LNCAP (cell line): ENCODE data around the gene STX19.

ENCODE experiments used
- CTCF ChIP-seq: fragments of 450-650 bp; IDR thresholded peaks from 2 replicates; pipeline ENCODE4 v1.5.1; 2017; ENCODE audit warnings: mild to moderate bottlenecking

Gene STX19

GRCh38 chr3:93983408-93983807 lies 45.0 kb downstream of the STX19 start:
- TF ChIP-seq CTCF: no peak

DNA sequence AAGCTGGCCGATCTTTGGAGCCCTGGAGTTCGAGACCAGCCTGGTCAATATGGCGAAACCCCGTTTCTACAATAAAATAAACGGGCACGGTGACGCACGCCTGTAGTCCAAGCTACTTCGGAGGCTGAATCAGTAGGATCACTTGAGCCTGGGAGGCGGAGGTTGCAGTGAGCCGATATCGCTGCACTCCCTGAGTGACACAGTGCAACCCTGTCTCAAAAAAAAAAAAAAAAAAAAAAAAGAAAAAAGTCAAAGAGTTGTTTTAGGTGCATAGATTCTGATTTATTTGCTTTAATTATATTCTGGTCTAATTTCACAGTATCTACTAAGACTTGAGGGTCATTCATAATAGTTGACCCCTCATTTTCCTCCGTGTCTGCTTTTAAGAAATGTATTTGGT lies 46.7 kb downstream of the STX19 start:
- no peak for TF ChIP-seq CTCF

GRCh38 chr3:93979850-93980676 lies 48.3 kb downstream of the STX19 start, which contains the start of gene ARL13B:
Gene ARL13B (plus strand): TSS chr3:93980155. CDS start chr3:93980424, 269 bp downstream.
- no peak for TF ChIP-seq CTCF

GRCh38 chr3:93973131-93974126 lies 55.0 kb downstream of the STX19 start, which contains the start of gene PROS1:
Gene PROS1 (minus strand): TSS chr3:93973896. CDS start chr3:93973749, 147 bp downstream.
- peak; percentile 16; the same call in 1 of the 2 replicates for TF ChIP-seq CTCF

GRCh38 chr3:93969997-93970396 lies 58.4 kb downstream of the STX19 start:
- no peak for TF ChIP-seq CTCF

DNA sequence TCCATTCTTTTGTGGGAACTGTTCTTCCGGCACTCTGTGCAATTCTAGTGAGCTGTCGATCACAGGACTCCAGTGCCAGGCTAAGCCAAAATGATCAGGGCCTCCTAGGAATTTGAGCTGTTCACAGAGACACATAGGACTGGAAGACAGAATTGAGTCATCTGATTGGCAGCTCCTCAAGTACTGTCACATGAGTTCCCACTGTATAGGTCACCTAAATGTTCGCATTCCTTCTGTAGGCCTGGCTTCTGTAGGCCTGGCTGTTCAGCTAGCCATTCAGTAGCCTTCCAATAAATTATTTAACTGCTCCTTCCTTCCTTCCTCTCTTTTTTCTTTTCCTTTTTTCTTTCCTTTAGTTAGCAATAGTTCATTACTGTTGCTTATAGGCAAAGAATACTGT lies 59.0 kb downstream of the STX19 start:
- TF ChIP-seq CTCF: no peak
